ENCODE measurements around the gene TRDMT1. TPM values are rescaled to one million over a fixed set of nuclear protein-coding genes. Genes with fewer than 3 reads are reported as not detected.

TRDMT1 gene
- total RNA-seq, 4 donors from 2014 or later = 3.7 to 9.7 (median 7.9) TPM

DNA sequence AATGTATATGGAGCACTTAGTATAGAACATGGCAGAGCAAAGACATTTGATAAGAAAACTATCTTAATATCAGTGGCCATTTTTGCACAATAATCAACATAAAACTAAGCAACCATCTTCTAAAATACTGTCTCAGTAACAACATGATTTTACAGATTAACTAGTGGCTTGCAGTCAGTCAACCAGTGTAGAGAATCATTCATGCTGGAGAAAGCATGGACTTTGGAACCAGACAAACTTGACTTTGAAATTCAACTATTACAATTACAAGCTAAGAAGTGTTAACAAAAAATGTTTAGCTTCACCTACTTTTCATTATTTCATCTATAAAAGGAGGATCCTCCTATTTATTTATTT, 99.6 kb downstream of the TRDMT1 start:
- intact Hi-C loops (cut with DNase I; ENCODE audit: low total_unique reads) = no loop called here
- Histone ChIP-seq H3K27me3 (no peaks in the 10 kb centered on the region), H3K9me3 (no peaks in the 10 kb centered on the region), H3K4me1 (no peaks in the 10 kb centered on the region), H3K36me3 (no peaks in the 10 kb centered on the region), H3K27ac (no peak overlapping the region), H3K4me3 (no peak overlapping the region)
- in situ Hi-C loops (cut with MboI; ENCODE audit: low pct_ligation_motif_present in 1 of 4, low pct_unique_long_range_greater_than_20kb in 1 of 4, low sequenced_read_pairs in 3 of 4) = no loop called here
- TF ChIP-seq POLR2AphosphoS5 (IDR thresholded peaks at IDR 0.05) = no peak
- no peak for TF ChIP-seq EP300 (IDR thresholded peaks at IDR 0.05; ENCODE audit: low read depth)
- TF ChIP-seq POLR2A (IDR thresholded peaks at IDR 0.05) = no peak
- no peak for DNase-seq

GRCh38 chr10:17101257-17101909, 100.1 kb downstream of the TRDMT1 start:
- Histone ChIP-seq H3K9me3 (no peaks in the 10 kb centered on the region), H3K4me3 (no peak overlapping the region), H3K27ac (no peak overlapping the region), H3K4me1 (no peaks in the 10 kb centered on the region), H3K27me3 (no peaks in the 10 kb centered on the region), H3K36me3 (no peaks in the 10 kb centered on the region)
- DNase-seq = no peak
- in situ Hi-C loops (cut with MboI; ENCODE audit: low pct_ligation_motif_present in 1 of 4, low pct_unique_long_range_greater_than_20kb in 1 of 4, low sequenced_read_pairs in 3 of 4) (no loop called here), intact Hi-C loops (cut with DNase I; ENCODE audit: low total_unique reads) (no loop called here)
- no peak for TF ChIP-seq POLR2AphosphoS5 (IDR thresholded peaks at IDR 0.05)
- no peak for TF ChIP-seq CTCF (IDR thresholded peaks at IDR 0.05)
- no peak for TF ChIP-seq POLR2A (IDR thresholded peaks at IDR 0.05)
- 77 to 80% methylated on average over 7 of the region's 7 CpGs for WGBS, 2 donors (ENCODE audit: low coverage in 1 of 2)

DNA sequence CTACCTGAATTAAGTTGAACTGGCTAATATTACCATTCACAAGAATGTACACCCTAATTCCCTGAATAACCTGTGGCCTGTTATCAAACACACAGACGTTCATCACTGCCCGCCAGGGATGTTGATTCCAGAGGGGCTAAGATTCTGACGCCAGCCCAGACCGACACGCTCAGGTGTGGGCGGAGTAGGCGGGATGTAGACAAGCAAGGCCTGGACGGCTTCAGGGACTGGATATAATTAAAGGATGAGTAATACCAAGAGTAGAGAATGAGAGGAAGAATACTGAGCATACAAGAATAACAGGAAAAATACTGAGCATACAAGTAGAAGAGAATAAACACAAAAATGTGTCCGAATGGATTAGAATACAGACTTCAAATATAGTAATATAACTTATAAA, 100.9 kb downstream of the TRDMT1 start:
- TF ChIP-seq CTCF (IDR thresholded peaks at IDR 0.05) (no peak), POLR2A (IDR thresholded peaks at IDR 0.05) (no peak), EP300 (IDR thresholded peaks at IDR 0.05; ENCODE audit: low read depth) (no peak), POLR2AphosphoS5 (IDR thresholded peaks at IDR 0.05) (no peak)

GRCh38 chr10:17098012-17098411, 103.5 kb downstream of the TRDMT1 start:
- Histone ChIP-seq H3K9me3 (peaks cover 5 to 6% of the 10 kb centered on the region in 2 donors), H3K4me1 (no peaks in the 10 kb centered on the region), H3K4me3 (no peak overlapping the region), H3K27me3 (no peaks in the 10 kb centered on the region), H3K36me3 (no peaks in the 10 kb centered on the region), H3K27ac (no peak overlapping the region)
- intact Hi-C loops (cut with DNase I; ENCODE audit: low total_unique reads) (no loop called here), in situ Hi-C loops (cut with MboI; ENCODE audit: low pct_ligation_motif_present in 1 of 4, low pct_unique_long_range_greater_than_20kb in 1 of 4, low sequenced_read_pairs in 3 of 4) (no loop called here)
- TF ChIP-seq POLR2A (IDR thresholded peaks at IDR 0.05) (no peak), CTCF (IDR thresholded peaks at IDR 0.05) (no peak)
- no peak for DNase-seq
- 97 to 100% methylated on average over 2 to 3 of the region's 3 CpGs for WGBS, 2 donors (ENCODE audit: low coverage in 1 of 2)

More for the DNA sequence above, 100.9 kb downstream of the TRDMT1 start:
- Histone ChIP-seq H3K27me3 (no peaks in the 10 kb centered on the region), H3K36me3 (no peaks in the 10 kb centered on the region), H3K27ac (no peak overlapping the region), H3K9me3 (no peaks in the 10 kb centered on the region), H3K4me3 (no peak overlapping the region), H3K4me1 (no peaks in the 10 kb centered on the region)
- in situ Hi-C loops (cut with MboI; ENCODE audit: low pct_ligation_motif_present in 1 of 4, low pct_unique_long_range_greater_than_20kb in 1 of 4, low sequenced_read_pairs in 3 of 4) = no loop called here
- 85 to 87% methylated on average over 6 to 9 of the region's 9 CpGs for WGBS, 2 donors (ENCODE audit: low coverage in 1 of 2)
- intact Hi-C loops (cut with DNase I; ENCODE audit: low total_unique reads) = no loop called here
- no peak for DNase-seq

Small RNAs within 50 kb of the gene (small RNA-seq; reads per million reads assigned to genes)
- gene AC067747.1 = 0 reads per million in 4 donors

Other genes with a start within 250 kb of the TRDMT1 start
- 1 to 10 TPM in 2 of 4 donors, under 1 TPM in 2; 0.37 to 1.5 (median 1.1) TPM for gene CUBN, start 71.9 kb downstream of the TRDMT1 start, total RNA-seq
- gene VIM, start 26.6 kb upstream of the TRDMT1 start, total RNA-seq = 1,000 to 10,000 TPM in 1 of 4 donors, 100 to 1,000 TPM in 3; 345 to 1,157 (median 686) TPM

All from transverse colon (tissue), 4 donors.